GM18498 (cell line): ENCODE measurements around the gene RGS14.
"Not testable (repeated sequence)": the region's sequence is repeated elsewhere in the genome, so short reads cannot be mapped to it uniquely, and the experiment has no call there.

Experiments
- ATAC-seq: cut with Tn5 transposase; IDR thresholded peaks from one replicate; pipeline ENCODE4 v1.9.1; 2021; ENCODE audit warnings: mild to moderate bottlenecking, moderate library complexity; ENCODE audit not compliant: unreplicated experiment

RGS14 gene

GRCh38 chr5:177375516-177375915, 17.8 kb downstream of the RGS14 start:
- not testable (repeated sequence) for ATAC-seq

- ATAC-seq: no peak
Measured at GRCh38 chr5:177376107-177376506, 18.4 kb downstream of the RGS14 start.

- no peak for ATAC-seq
Measured at GRCh38 chr5:177377851-177378776, 20.4 kb downstream of the RGS14 start.

- ATAC-seq: peak; percentile 48
Measured at GRCh38 chr5:177378884-177379883, 21.5 kb downstream of the RGS14 start.

- no peak for ATAC-seq
Measured at GRCh38 chr5:177380805-177381126, 23.0 kb downstream of the RGS14 start.

DNA sequence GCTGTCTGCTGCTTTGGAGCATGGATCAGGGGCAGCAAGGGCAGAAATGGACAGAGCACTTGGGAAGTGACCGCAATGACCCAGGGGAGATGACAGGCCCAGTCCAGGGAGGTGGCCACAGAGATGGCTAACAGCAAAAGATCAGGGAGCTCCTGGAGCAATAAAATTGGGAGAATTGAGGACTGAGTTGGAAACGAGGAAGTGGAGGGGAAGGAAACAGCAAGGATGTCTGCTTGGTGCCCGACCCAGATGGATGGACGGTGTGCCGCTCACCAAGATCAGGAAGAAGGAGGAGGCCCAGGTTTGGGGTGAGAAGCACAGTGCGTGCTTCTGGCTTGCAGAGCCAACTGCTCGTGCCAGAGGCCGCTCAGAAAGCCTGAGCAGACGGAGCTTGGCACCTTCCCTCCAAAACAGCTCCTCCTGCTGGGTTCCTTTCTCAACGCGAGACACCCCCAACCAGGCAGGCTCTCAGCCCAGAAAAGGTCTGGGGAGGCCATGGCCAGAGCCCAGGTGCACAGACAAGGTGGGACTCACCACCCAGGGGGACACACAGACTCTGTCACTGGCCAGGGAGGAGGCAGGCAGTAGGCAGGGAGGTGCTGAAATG, 24.8 kb downstream of the RGS14 start:
- ATAC-seq: no peak

DNA sequence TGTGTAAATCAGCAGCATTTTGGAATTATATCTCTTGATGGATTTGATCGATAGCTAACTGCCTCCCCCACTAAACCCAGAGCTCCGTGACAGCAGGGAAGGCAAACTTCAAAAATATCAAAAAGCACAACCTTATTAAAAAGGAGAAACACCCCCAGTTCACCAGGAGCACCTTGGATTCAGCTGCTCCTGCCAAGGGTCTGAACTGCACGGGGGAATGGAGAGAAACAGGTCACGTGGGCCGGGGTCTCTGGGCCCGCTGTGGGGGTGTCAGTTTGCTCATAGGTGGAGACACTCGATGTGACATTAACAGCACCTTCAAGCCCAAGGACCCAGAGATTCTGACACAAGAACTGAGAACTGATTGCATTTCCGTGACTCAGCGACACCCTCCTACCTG, 25.5 kb downstream of the RGS14 start:
- no peak for ATAC-seq

DNA sequence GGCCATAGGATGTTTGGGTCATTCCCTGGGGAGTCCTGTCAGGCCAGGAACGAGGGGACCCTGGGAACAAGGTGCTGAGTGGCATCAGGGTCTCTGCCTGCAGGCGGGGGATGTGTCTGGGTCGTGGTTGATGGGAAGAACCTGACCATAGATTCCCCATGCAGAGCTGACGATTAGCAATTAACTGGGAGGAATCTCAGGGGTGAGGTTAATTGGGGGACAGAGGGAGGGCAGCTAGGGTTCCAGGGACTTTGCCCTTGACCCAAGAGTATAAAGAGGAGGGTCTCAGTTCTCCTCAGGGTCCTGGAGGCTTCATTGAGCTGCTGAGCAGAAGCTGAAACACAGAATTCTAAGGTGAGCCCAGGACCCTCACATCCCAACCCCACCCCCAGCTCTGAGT, 26.4 kb downstream of the RGS14 start, which contains the start of gene SLC34A1:
SLC34A1 (plus strand) TSS at position 301 of the 400 bp plus-strand sequence. CDS start 1,308 bp downstream, outside the sequence.
- ATAC-seq: no peak

DNA sequence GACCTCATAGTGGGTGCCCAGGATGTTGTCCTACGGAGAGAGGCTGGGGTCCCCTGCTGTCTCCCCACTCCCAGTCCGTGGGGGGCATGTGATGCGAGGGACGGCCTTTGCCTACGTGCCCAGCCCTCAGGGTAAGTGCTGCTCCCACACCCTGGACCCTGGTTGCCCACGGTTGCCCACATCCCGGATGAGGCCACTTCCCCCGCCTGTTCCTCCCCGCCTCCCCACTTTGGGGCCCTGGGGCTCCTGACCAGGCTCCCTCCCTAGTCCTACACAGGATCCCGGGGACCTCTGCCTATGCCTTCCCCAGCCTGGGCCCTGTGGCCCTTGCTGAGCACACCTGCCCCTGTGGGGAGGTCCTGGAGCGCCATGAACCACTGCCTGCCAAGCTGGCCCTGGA, 28.0 kb downstream of the RGS14 start:
- ATAC-seq: no peak

DNA sequence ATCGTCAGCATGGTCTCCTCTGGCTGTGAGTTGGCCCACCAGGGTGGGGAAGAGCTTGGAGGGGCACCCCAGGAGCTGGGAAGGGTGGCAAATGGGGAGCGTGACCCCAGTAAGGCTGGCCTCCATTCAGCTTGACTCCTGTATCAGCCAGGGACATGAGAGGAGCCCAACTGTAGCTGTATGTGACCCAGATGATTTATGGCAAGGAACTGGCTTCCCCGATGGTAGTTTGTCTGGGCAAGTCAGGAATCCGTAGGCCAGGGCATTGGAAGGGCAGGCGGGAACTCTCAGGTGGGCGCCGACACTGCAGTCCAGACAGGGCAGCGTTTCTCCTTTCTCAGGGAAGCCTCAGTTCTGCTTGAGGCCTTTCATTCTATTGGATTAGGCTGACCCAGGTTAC, 28.8 kb downstream of the RGS14 start:
- no peak for ATAC-seq

DNA sequence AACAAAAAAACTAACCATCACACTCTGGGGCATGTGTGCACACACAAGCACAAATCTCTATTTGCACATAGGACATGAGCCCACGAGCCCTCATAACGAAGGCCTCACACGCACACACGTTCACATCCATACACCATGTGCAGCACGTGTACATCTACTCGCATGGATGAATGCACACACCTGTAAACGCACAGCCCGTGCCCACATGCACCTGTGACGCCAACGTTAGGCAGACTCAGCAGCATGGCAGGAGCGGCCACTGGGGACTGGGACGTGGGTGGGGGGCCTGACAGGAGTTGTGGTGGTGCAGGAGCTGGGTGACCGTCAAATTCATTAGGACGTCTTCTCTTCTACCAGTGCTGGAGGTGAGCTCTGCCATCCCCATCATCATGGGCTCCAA, 29.7 kb downstream of the RGS14 start:
- no peak for ATAC-seq

- ATAC-seq: no peak
Measured at GRCh38 chr5:177388521-177389052, 30.9 kb downstream of the RGS14 start.

DNA sequence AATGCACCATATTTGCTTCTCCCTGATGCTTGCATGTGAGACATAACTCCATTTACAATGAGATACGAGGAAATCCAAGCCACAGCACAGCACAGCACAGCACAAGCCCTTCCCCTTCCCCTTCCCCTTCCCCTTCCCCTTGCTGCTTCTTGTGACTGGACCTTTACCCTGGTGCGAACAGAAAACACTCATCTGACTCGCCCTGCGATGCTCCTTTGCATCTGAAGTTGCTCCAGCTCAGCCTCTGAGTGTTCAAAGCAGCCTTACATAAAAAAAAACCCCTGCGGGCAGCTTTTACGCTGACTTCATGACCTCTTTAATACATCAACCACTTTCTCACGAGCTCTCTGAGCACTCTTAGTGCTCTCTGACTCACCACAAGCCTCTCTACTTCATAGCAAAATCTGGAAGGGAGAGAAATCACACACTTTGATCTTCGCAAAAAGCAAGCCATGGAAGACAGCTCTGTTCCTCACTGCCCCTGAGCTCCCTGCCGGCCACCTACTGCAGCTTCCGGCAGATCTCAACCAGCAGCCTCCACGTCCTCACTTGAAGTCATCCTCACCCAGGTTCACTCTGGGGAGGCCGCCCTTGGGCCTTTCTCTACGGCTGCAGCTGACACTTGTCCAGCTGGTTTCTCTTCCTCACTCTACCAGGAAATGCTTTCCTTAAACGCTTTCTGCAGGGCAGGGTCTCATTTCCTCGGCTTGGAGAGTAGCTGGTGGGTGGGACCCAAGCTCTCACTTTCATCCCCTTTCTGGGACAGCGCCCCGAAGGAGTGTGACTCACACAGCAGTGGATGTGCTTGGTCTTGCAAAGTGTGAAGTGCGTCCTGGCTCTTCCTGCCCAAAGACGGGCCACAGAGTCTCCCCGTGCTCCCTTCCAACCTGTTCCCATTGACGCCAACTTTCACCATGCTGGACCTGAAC, 31.8 kb downstream of the RGS14 start:
- no peak for ATAC-seq

GRCh38 chr5:177390363-177391300, 32.9 kb downstream of the RGS14 start:
- ATAC-seq: peak; percentile 75

DNA sequence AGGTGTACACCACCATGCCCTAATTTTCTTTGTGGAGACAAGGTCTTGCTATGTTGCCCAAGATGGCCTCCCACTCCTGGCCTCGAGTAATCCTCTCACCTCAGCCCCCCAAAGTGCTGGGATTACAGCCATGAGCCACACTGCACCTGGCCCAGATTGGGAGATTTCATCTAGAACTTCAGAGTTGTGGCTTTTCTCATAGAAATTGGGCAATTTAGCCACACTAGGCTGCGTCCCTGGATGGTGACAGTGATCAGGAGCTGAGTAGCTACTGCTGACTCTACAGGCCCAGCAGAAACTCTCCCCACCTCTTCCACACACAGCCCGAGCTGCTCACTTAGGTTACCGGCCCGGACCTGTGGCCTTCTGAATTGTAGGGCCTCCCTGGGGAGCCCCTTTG, 35.0 kb downstream of the RGS14 start:
- ATAC-seq: no peak

- no peak for ATAC-seq
Measured at GRCh38 chr5:177393206-177393765, 35.6 kb downstream of the RGS14 start.

GRCh38 chr5:177393990-177394389, 36.3 kb downstream of the RGS14 start:
- ATAC-seq: no peak

GRCh38 chr5:177396078-177396477, 38.4 kb downstream of the RGS14 start:
- ATAC-seq: no peak
